Activated CD4-positive, alpha-beta T cell treated with anti-CD3 and anti-CD28 coated beads, Interleukin-2, amount 50 U/mL, for 16 hours (primary cell): Measurements from ENCODE around the gene MIGA1.
A peak's percentile ranks its signal among the peaks of the same experiment; 100 is the strongest.

Experiments used
- DNase-seq: peaks from one replicate; pipeline ENCODE4 v3.0.0-alpha.2; 2020

MIGA1 gene

DNA sequence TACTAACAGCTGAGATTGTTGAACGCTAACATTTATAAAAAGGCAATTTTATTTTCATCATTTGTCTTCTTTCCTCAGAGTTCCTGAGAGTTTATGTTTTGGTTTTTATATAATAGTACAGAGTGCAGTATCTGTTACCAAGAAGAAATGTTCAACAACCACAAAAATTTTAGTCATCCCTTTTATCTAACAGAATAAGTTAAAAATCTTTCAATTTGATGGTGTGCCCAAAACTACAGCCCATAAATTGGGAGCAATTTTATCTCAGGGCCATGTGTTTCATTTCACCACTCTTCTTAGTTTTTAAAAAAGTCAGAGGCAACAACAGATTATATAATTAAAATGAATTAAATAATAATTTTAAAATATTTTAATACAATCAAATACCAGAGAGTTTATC lies 146.1 kb downstream of the MIGA1 start:
- DNase-seq, result no peak

DNA sequence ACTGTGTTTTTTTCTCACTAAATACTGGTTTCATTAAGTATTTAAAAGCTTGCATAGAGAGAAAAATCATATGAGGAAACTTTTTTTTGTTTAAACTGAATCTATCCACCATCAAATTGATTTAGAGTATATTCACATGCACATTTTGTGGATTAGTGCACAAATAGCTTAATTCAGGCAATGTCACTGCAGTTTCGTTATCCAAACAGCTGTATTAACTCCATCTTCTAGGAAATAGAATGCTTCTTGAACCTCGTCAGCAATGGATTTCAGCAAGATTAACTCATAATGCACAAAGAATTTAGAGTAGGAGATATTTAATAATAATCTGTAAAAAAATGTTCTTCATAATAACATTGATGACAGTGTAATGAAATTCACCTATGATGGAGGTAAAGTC lies 146.5 kb downstream of the MIGA1 start:
- DNase-seq, result no peak

DNA sequence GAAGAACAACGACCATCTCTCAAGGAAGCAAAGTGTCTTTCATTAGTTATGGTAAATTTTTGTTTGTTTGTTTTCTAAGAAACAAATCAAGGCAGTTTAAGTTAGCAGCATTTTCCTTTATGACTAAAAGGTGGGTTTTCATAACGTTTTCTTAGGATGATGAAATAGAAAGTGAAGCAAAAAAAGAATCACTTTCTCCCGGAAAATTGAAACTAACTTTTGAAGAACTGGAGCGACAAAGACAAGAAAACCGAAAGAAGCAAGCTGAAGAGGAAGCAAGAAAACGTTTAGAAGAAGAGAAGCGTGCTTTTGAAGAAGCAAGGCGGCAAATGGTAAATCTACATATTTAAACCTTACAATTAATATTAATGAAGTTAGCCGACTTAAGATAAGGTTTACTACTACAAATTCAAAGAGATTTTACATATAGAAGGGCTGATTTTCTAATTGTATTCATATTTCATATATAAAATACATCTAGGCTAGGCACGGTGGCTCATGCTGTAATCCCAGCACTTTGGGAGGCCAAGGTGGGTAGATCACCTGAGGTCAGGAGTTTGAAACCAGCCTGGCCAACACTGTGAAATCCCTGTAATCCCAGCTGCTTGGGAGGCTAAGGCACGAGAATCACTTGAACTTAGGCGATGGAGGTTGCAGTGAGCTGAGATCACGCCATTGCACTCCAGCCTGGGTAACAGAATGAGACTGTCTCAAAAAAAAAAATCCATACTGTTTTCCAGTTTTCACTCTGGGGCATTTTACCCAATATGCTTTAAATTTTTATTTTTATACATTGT lies 147.3 kb downstream of the MIGA1 start:
- DNase-seq, result peak; percentile 54

DNA sequence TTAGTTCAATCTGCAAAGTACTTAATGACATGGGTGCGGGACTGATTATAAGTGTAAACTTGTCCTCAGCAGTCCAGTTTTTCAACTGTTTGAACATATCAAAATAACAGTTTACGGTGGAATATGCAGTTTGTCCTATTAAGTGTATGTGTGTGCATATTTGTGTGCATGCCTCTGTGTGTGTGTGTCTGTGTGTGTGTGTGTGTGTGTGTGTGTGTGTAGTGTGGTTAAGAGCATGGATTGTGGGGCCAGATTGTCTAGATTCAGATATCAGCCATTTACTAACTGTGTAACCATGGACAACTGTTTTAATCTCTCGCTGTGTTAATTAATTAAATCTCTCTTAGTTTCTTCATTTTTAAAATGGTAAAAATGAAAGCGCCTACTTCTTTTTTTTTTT lies 148.0 kb downstream of the MIGA1 start:
- DNase-seq, result no peak
